Stimulated activated CD8-positive, alpha-beta memory T cell treated with anti-CD3 and anti-CD28 coated beads, Interleukin-4, amount 100 ng/mL, for 4 hours (primary cell): ENCODE data around the gene MORN3.
"Not testable (repeated sequence)": the region's sequence is repeated elsewhere in the genome, so short reads cannot be mapped to it uniquely, and the experiment has no call there.

Source experiments
- DNase-seq, 2 donors: peaks; one replicate each; pipeline ENCODE4 v3.0.0-alpha.2; 2020; ENCODE audit warnings: low read depth in 2 of 2, low spot score in 1 of 2

Gene MORN3

DNA sequence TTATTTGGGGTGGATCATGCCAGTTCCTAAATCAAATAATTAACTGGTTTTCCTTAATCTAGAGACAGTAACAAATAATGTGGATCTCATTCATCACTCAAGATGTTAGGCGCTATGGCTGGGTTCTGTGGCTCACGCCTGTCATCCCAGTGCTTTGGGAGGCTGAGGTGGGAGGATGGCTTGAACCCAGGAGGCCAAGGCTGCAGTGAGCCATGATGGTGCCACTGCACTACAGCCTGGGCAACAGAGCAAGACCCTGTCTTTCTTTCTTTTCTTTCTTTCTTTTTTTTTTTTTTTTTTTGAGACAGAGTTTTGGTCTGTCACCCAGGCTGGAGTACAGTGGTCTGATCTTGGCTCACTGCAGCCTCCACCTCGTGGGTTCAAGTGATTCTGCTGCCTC, 23.3 kb upstream of the MORN3 start:
- DNase-seq = not testable (repeated sequence)

DNA sequence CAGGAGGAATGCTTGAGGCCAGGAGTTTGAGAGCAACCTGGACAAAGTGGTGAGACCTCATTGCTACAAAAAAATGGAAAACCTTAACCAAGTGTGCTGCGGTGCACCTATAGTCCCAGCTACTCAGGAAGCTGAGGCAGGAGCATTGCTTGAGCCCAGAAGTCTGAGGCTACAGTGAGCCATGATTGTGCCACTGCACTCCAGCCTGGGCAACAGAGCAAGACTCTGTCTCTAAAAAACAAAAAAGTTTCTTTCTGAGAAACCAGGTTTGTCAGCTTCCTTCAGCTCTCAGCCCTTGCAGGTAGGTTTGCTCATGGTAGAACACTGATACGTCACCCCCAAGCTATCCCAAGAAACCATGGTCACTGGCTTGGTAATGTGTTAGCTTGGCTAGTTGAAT, 20.0 kb upstream of the MORN3 start:
- DNase-seq = no peak

DNA sequence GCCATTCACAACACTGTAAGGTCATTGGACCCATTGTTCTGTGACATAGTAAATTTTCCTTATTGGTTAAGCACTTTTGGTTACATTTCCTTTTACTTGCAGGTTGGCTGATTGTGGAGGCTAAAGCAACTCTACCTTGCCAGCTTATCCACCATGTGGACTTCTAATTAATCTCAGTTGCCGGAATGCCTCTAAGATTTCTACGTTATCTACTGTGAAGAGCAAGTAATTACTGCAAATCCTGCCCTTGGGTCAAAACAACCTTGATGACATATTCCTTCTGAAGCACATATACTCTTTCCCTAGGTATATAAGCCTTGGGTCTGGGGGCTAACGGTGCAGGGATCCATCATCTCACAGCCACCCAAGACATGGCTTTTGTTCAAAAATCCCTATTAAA, 19.5 kb upstream of the MORN3 start:
- no peak for DNase-seq

DNA sequence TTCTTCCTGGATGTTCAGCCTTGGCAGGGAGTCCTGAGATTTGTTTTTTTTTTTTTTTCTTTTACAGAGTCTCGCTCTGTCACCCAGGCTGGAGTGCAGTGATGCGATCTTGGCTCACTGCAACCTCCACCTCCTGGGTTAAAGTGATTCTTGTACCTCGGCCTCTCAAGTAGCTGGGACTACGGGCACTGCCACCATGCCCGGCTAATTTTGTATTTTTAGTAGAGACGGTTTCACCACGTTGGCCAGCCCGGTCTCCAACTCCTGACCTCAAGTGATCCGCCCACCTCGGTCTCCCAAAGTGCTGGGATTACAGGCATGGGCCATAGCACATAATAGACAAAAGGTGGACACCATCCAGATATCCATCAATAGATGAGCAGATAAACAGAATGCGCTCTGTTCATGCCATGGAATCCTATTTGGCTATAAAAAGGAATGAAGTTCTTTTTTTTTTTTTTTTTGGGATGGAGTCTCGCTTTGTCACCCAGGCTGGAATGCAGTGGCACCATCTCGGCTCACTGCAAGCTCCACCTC, 10.3 kb upstream of the MORN3 start:
- DNase-seq = not testable (repeated sequence)

DNA sequence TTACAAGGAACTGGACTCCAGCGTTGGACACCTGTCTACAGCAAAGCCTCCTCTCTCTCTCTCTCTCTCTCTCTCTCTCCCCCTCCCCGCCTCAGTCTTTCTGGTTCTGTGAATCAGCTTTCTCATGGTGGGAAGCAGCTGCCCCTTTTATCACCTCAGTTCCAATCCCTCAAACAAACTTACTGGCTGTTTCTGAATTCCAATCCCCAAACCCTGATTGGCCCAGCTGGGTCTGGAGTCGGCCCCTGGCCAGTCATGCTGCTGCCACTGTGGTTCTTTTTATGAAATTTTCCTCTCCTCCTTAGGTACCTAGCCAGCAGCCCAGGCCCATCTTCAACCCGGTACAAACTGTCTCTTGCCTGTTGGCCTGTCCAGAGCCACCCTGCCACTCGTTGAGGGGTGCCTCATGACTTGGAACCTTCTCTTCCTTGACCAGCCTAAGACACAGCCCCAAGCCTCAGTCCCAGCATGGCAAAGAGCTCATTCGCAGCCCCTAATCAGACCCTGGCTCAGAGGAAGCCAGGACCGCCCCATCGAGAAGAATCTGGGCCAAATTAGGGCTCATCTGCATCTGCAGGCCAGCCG, 9.4 kb upstream of the MORN3 start:
- DNase-seq = no peak

DNA sequence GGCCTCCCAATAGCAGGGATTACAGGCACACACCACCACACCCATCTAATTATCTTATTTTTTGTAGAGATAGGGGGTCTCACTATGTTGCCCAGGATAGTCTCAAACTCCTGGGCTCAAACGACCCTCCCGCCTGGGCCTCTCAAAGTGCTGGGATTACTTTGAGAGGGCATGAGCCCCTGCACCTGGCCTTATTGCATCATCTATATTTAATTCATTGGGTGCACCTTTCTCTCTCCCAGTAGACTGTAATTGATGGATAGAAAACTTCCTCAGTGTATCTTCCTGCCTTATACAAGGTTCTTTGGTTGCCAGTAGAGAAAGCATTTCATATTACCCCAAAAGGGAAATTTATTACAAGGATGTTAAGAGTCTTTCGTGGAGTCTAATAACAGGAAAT, 8.9 kb upstream of the MORN3 start:
- no peak for DNase-seq

DNA sequence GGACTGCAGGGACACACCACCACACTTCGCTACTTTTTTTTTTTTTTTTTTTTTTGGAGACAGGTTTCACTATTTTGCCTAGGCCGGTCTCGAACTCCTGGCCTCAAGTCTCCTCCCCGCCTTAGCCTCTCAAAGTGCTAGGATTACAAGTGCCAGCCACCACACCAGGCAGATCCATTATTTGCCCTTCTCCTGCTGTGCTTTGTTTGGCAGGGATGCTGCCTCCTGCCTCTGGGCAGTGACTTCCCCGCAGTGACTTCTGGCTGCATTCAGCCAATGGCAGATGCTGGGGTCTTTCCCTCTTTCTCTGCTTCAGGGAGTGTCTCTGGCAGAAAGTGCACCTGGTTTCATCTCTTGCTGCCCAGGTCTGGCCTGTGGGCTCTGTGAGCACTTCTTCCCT, 6.7 kb upstream of the MORN3 start:
- no peak for DNase-seq

DNA sequence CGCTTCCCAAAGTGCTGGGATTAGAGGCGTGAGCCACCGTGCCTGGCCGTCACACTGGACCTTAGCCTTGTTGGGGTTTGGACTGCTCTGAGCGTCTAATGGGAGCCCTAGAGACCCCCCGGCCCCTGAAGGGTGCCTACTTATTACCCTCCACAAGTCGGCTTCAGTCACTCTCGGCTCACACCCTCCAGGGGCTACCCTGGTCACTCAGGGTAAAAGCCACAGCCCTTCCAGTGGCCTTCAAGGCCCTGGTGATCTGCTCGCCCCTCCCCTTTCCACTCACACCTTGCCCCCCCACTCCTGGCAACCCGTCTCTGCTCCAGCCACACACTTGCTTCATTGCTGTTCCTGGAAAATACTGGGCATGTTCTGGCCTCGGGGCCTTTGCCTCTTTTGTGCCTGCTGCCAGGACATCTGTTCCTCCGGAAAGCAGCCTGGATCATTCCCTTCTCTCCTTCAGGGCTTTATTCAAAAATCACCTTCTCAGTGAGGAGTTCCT, 3.6 kb upstream of the MORN3 start:
- no peak for DNase-seq

DNA sequence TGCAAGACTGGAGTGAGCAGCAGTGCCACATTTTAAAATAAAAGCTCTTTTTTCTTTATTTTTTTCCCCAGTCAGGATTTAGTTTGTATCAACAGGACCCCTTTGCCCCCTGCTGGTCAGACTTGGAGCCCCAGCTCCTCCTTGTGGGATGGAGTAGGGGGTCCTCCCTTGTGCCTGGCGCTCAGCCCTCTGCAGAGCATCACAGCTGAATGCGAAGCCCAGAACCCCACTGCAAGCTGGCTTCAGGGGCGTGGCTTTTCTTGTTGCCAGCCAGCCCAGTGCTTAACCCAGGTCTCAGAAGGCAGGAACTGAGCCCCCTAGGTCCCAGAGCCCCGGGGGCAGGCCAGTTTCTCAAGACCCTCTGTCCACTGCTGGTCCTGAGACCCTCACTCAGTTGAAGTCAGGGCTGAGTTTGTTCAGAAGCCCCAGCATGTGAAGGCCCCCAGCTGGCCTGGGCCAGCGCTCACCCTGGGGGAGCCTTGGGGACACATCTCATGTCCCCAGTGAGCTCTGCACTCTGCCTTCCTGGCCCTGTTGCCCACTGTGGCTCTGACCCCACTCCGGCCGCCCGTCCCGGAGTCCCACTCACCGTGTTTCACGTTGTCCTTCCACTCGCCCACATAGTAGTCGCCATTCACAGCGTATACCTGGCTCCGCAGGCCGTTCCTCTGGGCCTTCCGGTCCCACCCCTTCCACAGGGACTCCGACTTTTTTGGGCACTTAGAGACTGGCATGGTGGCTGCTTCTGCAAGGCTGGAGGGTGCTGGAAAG, 519 bp downstream of the MORN3 start:
- peak in 1 of 2 donors; percentile 18 for DNase-seq

DNA sequence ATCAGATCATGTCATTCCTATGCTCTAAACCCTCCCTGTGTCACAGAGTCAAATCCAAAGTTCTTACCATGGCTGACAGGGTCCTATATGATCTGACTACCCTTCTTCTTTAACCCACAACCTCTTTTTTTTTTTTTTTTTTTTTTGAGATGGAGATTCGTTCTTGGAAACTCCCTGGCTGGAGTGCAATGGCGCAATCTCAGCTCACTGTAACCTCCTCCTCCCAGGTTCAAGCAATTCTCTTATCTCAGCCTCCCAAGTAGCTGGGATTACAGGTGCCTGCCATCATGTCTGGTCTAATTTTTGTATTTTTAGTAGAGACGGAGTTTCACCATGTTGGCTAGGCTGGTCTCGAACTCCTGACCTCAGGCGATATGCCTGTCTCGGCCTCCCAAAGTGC, 2.6 kb downstream of the MORN3 start:
- DNase-seq = not testable (repeated sequence)

DNA sequence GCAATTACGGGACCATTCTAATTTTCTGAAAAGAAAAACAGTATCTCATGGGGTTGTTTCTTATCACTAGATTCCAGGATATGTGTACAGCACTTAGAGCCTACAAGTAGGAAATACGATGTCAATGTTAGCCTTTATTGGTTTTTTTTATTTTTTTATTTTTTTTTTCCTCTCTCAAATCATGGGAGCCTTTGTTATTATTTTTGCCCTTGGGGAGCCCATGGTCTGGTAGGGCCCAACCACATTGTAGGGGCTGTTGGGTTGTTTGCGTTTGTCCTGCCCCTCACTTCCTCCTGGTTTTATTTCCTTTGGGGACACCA, 5.9 kb downstream of the MORN3 start:
- no peak for DNase-seq

DNA sequence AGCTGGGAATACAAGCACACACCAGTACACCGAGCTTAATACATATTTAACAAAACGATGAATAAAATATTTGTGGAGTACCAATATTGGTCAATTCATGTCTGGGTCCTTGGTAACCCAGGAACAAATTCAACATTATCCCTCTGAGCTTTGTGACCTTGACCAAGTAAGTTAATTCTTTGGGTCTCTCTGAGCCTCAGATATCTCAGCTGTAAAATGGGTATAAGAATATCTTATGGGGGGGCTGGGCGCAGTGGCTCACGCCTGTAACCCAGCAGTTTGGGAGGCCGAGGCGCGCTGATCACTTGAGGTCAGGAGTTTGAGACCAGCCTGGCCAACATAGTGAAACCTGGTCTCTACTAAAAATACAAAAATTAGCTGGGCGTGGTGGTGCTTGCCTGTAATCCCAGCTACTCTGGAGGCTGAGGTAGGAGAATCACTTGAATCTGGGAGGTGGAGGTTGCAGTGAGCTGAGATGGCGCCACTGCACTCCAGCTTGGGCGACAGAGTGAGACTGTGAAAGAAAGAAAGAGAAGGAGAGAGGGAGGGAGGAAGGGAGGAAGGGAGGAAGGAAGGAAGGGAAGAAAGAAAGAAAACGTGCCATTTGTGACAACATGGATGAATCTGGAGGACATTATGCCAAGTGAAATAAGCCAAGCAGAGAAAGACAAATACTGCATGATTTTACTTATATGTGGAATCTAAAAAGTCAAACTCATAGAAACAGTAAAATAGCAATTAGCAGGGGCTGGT, 7.9 kb downstream of the MORN3 start:
- DNase-seq = not testable (repeated sequence)

DNA sequence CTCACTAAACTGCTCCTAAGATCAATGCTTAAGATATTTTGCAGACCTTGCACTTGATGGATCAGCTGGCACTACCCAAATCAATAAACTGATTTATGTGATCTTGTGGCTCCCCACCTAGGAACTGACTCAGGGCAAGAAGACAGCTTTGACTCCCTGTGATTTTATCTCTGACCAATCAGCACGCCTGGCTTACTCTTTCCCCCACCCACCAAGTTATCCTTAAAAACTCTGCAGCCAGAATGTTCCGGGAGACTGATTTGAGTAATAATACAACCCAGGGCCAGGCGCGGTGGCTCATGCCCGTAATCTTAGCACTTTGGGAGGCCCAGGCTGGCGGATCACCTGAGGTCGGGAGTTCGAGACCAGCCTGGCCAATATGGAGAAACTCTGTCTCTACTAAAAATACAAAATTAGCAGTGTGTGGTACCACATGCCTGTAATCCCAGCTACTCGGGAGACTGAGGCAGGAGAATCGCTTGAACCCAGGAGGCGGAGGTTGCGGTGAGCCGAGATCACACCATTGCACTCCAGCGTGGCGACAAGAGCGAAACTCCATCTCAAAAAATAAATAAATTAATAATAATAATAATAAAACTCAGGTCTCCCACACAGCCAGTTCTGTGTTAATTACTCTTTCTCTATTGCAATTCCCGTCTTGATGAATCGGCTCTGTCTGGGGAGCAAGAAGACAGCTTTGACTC, 12.0 kb downstream of the MORN3 start:
- no peak for DNase-seq

DNA sequence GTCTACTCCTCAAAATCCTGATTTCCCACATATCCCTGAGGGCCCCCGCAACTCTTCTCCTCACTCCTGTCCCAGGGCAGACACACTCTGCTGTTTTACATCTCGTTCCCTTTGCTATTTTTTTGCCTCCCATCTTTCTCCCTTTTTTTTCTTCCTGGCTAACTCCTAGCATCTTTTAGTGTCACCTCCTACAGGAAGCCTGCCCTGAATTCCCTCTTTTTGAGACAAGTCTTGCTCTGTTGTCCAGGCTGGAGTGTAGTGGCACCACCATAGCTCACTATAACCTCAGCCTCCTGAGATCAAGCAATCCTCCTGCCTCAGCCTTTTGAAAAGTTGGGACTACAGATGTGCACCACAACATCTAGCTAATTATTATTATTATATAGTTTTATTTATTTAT, 13.3 kb downstream of the MORN3 start:
- no peak for DNase-seq

DNA sequence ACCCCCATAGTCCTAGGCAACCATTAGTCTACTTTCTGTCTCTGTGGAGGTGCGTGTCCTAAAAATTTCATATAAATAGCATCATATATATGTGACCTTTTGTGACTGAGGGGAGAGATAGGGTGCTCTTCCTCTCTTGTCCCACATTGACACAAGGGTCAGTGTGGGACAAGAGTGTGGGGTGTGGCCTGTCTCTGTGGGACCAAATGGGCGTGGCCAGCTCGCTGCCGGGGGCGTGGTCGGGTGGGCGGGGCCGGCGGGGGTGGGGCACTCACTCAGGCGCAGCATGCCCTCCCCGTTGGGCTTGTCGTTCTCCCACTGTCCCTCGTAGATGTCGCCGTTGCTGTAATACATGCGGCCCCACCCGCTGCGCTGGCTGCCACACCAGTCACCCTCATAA, 15.5 kb downstream of the MORN3 start:
- DNase-seq = no peak

DNA sequence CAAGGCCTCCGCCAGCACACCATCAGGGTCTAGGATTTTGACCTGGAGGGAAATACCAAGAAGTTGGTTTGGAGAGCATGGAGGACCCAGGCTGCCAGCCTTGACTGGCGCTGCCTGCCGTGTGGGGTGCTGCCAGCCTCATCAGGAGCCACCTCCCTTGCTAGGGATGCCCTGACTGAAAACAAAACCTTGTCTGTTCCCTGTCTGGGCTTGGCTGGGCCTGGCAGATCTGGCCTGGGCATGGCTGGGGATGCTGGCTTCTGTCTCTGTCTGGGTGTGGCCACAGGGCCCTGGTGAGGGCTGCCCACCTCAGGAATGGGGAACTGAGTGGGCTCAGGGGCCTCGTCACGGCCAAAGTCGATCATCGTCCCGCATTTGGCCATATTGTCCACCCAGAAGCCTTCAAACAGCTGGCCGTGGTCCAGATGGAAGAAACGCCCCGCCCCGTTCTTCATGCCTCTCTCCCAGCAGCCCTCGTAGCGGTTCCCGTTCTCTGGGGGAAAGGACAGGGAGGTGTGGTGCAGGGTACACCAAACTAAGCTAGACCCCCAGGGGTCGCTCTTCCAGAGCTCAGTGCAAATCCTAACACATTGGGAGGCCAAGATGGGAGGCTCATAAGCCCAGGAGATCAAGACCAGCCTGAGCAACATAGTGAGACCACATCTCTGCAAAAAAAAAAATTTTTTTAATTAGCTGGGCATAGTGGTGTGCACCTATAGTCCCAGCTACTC, 16.5 kb downstream of the MORN3 start:
- DNase-seq = no peak

DNA sequence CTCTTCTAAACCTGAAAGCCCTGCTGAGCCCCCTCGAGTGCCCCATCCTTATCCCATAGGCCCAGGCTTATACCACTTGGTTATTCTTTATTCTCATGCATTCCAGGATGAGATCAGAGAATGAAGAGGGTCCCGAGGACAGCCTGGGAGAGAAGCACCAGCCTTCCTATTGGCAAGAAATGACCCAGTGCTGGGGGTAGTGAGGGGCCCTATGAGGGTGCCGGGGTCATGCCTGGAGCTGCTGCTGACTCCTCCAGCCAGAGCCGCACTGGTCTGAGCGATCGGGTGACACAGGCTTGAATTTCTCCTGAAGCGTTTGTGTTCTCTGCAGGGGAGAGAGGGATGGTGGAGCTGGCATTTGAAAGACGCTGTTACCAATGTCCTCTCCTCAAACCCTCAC, 18.1 kb downstream of the MORN3 start:
- no peak for DNase-seq

DNA sequence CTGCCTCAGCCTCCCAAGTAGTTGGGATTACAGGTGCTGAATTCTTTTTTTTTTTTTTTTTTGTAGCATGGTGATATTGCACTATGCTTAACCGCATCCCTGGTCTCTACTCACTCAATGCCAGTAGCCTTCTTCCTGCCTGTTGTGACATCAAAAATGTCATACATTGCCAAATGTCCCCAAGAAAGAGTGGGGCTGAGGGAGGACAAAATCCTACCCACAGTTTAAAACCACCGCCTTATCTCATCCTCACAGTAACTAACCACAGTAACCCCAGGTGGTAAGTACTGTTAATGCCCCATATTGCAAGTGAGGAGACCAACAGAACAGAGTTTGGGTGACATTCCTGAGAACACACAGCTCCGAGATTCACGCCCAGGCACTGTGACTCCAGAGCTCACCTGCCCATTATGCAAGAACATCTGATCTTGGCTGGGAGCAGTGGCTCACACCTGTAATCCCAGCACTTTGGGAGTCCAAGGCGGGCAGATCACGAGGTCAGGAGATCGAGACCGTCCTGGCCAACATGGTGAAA, 19.6 kb downstream of the MORN3 start:
- no peak for DNase-seq

DNA sequence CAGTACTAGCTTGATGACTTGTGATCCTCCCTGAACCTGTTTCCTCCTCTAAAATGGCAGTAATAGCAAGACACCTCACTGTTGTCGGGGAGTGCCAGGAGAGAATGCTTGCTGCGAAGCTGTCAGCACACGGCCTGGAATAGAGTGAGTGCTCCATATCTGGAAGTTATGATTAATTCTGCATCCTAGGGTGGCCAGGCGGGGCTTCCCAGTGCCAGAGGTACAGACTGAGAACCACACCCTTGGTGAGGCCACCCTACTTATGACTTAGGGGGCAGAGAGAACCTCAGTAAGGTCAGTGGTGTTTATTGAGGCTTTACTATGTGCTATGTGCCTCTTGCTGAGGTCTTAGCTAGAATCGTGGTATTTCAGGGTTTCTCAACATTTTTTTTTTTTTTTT, 20.1 kb downstream of the MORN3 start:
- DNase-seq = no peak

DNA sequence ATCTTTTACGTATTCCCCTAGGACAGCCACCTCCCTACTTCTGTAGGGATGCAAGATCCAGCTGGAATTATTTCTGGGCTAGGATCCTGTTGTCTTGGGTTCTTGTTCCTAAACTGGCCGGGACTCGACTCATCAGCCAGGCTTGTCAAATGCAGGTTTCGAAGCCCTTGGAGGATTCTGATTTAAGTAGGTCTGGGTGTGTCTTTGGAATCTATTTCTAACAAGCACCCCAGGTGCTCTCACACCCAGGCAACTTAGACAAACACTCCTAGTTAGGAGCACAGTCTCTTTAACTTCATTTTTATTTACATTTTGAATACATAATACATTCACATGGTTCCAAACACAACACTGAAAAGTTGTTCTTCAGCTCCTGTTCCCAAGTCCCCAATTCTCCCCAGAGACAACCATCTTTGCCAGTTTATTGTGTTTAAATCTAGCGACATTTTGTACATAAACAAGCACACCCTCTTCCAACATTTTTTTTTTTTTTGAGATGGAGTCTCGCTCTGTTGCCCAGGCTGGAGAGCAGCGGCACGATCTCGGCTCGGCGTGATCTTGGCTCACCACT, 20.9 kb downstream of the MORN3 start:
- DNase-seq = no peak
